Esophagus muscularis mucosa (tissue), 4 donors: ENCODE data around the gene EDARADD. TPM values are rescaled to one million over a fixed set of nuclear protein-coding genes. Genes with fewer than 3 reads are reported as not detected.
"Not testable (repeated sequence)": the region's sequence is repeated elsewhere in the genome, so short reads cannot be mapped to it uniquely, and the experiment has no call there.

Experiments
- DNase-seq: peaks from one replicate; pipeline ENCODE4 v3.0.0-alpha.2; 2017; ENCODE audit errors: extremely low spot score
- H3K27ac ChIP-seq, 4 donors: fragments of 200-600 bp; sonication (generic); replicated peaks in 1 of 4; 1 replicate in 3 of 4; 2 replicates in 1 of 4; pipeline ENCODE4 v1.5.1; 2016 to 2019; ENCODE audit warnings: mild to moderate bottlenecking in 1 of 4
- H3K27me3 ChIP-seq, 4 donors: fragments of 200-600 bp; sonication (generic); one replicate each; pipeline versions ENCODE4 v1.5.1 to v1.6.0; 2016 to 2019
- H3K36me3 ChIP-seq, 4 donors: fragments of 200-600 bp; sonication (generic); one replicate each; pipeline ENCODE4 v1.5.1; 2016 to 2019
- H3K4me1 ChIP-seq, 4 donors: fragments of 200-600 bp; sonication (generic); one replicate each; pipeline ENCODE4 v1.5.1; 2016 to 2019
- H3K4me3 ChIP-seq, 4 donors: fragments of 200-600 bp; sonication (generic); 1 replicate in 2 of 4; 2 replicates in 2 of 4; pipeline ENCODE4 v1.5.1; 2016 to 2019; ENCODE audit warnings: mild to moderate bottlenecking in 4 of 4, moderate library complexity in 1 of 4
- H3K9me3 ChIP-seq, 4 donors: fragments of 200-600 bp; sonication (generic); 1 replicate in 3 of 4; 2 replicates in 1 of 4; pipeline ENCODE4 v1.5.1; 2016 to 2019
- EP300 ChIP-seq: sonication (generic); formaldehyde crosslinking; IDR thresholded peaks from one replicate; pipeline ENCODE4 v1.6.1; 2017; ENCODE audit warnings: antibody characterized with exemption
- POLR2A ChIP-seq: fragments of 450-650 bp; IDR thresholded peaks from one replicate; pipeline ENCODE4 v1.6.1; 2017; ENCODE audit warnings: antibody characterized with exemption, moderate library complexity, mild to moderate bottlenecking, low read depth
- POLR2AphosphoS5 ChIP-seq, 2 donors: sonication (generic); formaldehyde crosslinking; IDR thresholded peaks; one replicate each; pipeline ENCODE4 v1.6.1; 2017; ENCODE audit warnings: antibody characterized with exemption in 2 of 2
- WGBS: methylation state at CpG from one replicate; pipeline ENCODE4 v1.1.5; 2018; 5-methylcytosine and 5-hydroxymethylcytosine counted together
- intact Hi-C: fragments of 100-400 bp; cut with DNase I; formaldehyde crosslinking; loops from one replicate; pipeline ENCODE4 v1.15.1; 2023
- total RNA-seq, 4 donors: library from RNA; depleted of rRNA; stranded (reverse); fragments of >200 nt; gene quantifications; one replicate each; pipeline versions ENCODE4 v1.1.0 to v1.2.1, GENCODE V29; 2016
- TF ChIP-seq, protein P1 (sequence below), 3 experiments: fragments of 200-600 bp in 2 of 3; fragments of 450-650 bp in 1 of 3; sonication (generic) in 2 of 3; IDR thresholded peaks; one replicate each; pipeline ENCODE4 v1.5.1; 2017 to 2019; ENCODE audit warnings: antibody characterized with exemption in 3 of 3, mild to moderate bottlenecking in 2 of 3, moderate library complexity in 1 of 3

The EDARADD gene
- total RNA-seq, 4 donors from 2014 or later: 0.66 to 1.6 TPM; not detected in 2

GRCh38 chr1:236351875-236352573 lies 42.1 kb upstream of the EDARADD start:
- H3K9me3 ChIP-seq: no peaks in the 10 kb centered on the region
- H3K36me3 ChIP-seq: no peaks in the 10 kb centered on the region
- no peaks in the 10 kb centered on the region for H3K4me1 ChIP-seq
- no peak overlapping the region for H3K27ac ChIP-seq
- no peak overlapping the region for H3K4me3 ChIP-seq
- WGBS: 79% methylated on average over 7 of the region's 7 CpGs
- peak; percentile 68 for DNase-seq
- TF ChIP-seq, protein P1, sequence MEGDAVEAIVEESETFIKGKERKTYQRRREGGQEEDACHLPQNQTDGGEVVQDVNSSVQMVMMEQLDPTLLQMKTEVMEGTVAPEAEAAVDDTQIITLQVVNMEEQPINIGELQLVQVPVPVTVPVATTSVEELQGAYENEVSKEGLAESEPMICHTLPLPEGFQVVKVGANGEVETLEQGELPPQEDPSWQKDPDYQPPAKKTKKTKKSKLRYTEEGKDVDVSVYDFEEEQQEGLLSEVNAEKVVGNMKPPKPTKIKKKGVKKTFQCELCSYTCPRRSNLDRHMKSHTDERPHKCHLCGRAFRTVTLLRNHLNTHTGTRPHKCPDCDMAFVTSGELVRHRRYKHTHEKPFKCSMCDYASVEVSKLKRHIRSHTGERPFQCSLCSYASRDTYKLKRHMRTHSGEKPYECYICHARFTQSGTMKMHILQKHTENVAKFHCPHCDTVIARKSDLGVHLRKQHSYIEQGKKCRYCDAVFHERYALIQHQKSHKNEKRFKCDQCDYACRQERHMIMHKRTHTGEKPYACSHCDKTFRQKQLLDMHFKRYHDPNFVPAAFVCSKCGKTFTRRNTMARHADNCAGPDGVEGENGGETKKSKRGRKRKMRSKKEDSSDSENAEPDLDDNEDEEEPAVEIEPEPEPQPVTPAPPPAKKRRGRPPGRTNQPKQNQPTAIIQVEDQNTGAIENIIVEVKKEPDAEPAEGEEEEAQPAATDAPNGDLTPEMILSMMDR (IDR thresholded peaks at IDR 0.05): no peak
- no peak for TF ChIP-seq EP300
- TF ChIP-seq POLR2A: no peak
- no peak for TF ChIP-seq POLR2AphosphoS5 (IDR thresholded peaks at IDR 0.05)
- intact Hi-C loops: no loop called here
- H3K27me3 ChIP-seq: peaks cover 0 to 6% (median 0%) of the 10 kb centered on the region in 4 donors

DNA sequence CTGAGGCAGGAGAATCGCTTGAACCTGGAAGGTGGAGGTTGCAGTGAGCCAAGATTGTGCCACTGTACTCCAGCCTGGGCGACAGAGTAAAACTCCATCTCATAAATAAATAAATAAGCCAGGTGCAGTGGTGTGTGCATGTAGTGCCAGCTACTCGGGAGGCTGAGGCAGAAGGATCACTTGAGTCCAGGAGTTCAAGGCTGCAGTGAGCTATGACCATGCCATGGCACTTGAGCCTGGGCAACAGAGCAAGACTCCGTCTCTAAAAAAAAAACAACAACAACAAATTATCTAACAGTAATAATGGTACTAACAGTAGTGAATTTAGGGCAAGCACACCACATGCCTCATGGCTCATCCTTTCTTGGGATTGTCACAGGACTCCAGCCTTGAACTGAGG lies 41.3 kb upstream of the EDARADD start:
- DNase-seq, H3K4me1 ChIP-seq, H3K27ac ChIP-seq, H3K36me3 ChIP-seq, H3K4me3 ChIP-seq, H3K9me3 ChIP-seq, H3K27me3 ChIP-seq, intact Hi-C loops: not testable (repeated sequence)
- 80% methylated on average over 4 of the region's 4 CpGs for WGBS

GRCh38 chr1:236353813-236354212 lies 40.3 kb upstream of the EDARADD start:
- 73% methylated on average over 4 of the region's 4 CpGs for WGBS
- TF ChIP-seq POLR2AphosphoS5 (IDR thresholded peaks at IDR 0.05) (no peak), EP300 (no peak), POLR2A (no peak)
- TF ChIP-seq, protein P1 (IDR thresholded peaks at IDR 0.05): no peak
- Histone ChIP-seq H3K27ac (no peak overlapping the region), H3K27me3 (no peaks in the 10 kb centered on the region), H3K4me1 (no peaks in the 10 kb centered on the region), H3K4me3 (no peak overlapping the region), H3K36me3 (no peaks in the 10 kb centered on the region), H3K9me3 (peaks cover 0 to 6% (median under 1%) of the 10 kb centered on the region in 4 donors)
- intact Hi-C loops: no loop called here
- DNase-seq: no peak

- H3K36me3 ChIP-seq: no peaks in the 10 kb centered on the region
- H3K9me3 ChIP-seq: peaks cover 0 to 9% (median 3%) of the 10 kb centered on the region in 4 donors
- intact Hi-C loops: no loop called here
- H3K4me1 ChIP-seq: no peaks in the 10 kb centered on the region
- H3K27me3 ChIP-seq: no peaks in the 10 kb centered on the region
- TF ChIP-seq POLR2AphosphoS5 (IDR thresholded peaks at IDR 0.05) (no peak), EP300 (no peak), POLR2A (no peak)
- TF ChIP-seq, protein P1 (IDR thresholded peaks at IDR 0.05): no peak
- no peak overlapping the region for H3K27ac ChIP-seq
- WGBS: 61% methylated on average over 4 of the region's 4 CpGs
- H3K4me3 ChIP-seq: no peak overlapping the region
- DNase-seq: peak; percentile 37
These were observed 39.5 kb upstream of the EDARADD start for GRCh38 chr1:236354330-236355147.

DNA sequence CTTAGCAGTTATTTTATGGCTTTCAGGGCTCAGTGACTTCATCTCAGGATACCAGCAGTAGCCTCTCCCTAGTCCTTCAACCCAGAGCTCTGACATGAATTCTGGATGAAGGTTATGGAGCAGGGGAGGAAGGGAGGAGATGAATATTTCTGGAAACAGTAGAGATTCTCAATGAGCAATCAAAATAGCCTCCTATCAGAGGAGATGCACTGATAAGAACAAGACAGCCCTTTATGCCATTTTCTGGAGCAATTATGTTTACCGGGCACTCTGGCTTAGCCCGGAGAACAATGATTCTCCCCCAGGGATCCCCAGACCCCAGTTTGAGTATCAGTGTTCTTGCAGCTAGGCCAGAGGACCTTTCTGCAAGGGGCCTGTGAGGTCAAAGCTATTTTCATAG lies 37.9 kb upstream of the EDARADD start:
- Histone ChIP-seq H3K9me3 (peaks cover 0 to 12% (median 3%) of the 10 kb centered on the region in 4 donors), H3K36me3 (no peaks in the 10 kb centered on the region), H3K27me3 (no peaks in the 10 kb centered on the region), H3K4me3 (no peak overlapping the region), H3K4me1 (no peaks in the 10 kb centered on the region), H3K27ac (no peak overlapping the region)
- 90% methylated on average over 2 of the region's 2 CpGs for WGBS
- intact Hi-C loops: no loop called here
- TF ChIP-seq, protein P1 (IDR thresholded peaks at IDR 0.05): no peak
- TF ChIP-seq POLR2AphosphoS5 (IDR thresholded peaks at IDR 0.05) (no peak), POLR2A (no peak), EP300 (no peak)
- peak; percentile 55 for DNase-seq
